Fibroblast of villous mesenchyme (primary cell): ENCODE data around the gene CRTC1. TPM values are rescaled to one million over a fixed set of nuclear protein-coding genes. Genes with fewer than 3 reads are reported as not detected.
A peak's percentile ranks its signal among the peaks of the same experiment; 100 is the strongest.

Experiments
- DNase-seq: peaks from one replicate; pipeline ENCODE4 v3.0.0-alpha.2; 2010; ENCODE audit warnings: low read depth
- H3K4me3 ChIP-seq: 2 replicates; pipeline ENCODE4 v1.5.1; 2011; ENCODE audit warnings: low read depth, mild to moderate bottlenecking, low read length
- total RNA-seq: library from RNA; depleted of rRNA; stranded (reverse); fragments of >200 nt; gene quantifications from 2 replicates; pipeline ENCODE4 v1.2.3, GENCODE V29; 2012
- TF ChIP-seq, protein P1 (sequence below): IDR thresholded peaks from 2 replicates; pipeline ENCODE4 v1.5.1; 2012; ENCODE audit warnings: low read depth, mild to moderate bottlenecking, low read length; ENCODE audit not compliant: insufficient read depth

The CRTC1 gene
- total RNA-seq, 1 donor = 2.2 TPM

DNA sequence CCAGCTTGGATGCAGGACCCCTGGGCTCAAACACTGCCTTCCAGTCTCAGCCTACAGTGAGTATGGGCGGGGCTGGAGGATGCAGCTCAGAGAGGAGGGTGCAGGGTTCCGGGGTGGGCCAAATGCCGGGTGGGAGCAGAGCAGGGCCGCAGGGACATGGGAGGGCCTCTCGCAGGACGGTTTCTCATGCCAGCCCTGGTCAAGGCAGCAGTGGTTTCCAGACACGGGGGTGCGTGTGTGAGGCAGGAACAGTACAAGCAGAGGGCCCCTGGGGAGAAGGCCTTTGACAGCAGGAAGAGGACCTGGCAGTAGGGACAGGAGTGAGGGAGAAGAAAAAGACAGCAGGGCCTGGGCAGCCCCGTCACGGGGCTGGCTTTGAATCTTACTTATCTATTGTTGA lies 34.1 kb downstream of the CRTC1 start:
- TF ChIP-seq, protein P1, sequence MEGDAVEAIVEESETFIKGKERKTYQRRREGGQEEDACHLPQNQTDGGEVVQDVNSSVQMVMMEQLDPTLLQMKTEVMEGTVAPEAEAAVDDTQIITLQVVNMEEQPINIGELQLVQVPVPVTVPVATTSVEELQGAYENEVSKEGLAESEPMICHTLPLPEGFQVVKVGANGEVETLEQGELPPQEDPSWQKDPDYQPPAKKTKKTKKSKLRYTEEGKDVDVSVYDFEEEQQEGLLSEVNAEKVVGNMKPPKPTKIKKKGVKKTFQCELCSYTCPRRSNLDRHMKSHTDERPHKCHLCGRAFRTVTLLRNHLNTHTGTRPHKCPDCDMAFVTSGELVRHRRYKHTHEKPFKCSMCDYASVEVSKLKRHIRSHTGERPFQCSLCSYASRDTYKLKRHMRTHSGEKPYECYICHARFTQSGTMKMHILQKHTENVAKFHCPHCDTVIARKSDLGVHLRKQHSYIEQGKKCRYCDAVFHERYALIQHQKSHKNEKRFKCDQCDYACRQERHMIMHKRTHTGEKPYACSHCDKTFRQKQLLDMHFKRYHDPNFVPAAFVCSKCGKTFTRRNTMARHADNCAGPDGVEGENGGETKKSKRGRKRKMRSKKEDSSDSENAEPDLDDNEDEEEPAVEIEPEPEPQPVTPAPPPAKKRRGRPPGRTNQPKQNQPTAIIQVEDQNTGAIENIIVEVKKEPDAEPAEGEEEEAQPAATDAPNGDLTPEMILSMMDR = no peak
- DNase-seq = no peak
- H3K4me3 ChIP-seq = no peak overlapping the region

DNA sequence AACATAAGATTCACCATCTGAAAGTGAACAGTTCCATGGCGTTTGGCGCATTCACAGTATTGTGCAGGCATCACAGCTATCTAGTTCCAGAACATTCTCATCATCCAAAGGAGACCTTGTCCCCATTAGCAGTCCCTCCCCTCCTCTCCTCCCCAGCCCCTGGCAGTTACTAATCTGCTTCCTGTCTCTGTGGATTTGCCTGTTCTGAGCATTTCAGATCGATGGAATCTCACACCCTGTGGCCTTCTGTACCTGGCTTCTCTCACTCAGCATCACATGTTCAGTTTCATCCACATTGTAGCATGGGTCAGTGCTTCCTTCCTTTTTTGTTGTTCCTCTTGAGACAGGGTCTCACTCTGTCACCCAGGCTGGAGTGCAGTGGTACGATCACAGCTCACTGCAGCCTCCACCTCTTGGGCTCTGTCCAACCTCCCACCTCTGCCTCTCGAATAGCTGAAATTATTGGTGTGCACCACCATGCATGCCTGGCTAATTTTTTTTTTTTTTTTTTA lies 34.6 kb downstream of the CRTC1 start:
- H3K4me3 ChIP-seq = no peak overlapping the region
- TF ChIP-seq, protein P1 = no peak
- DNase-seq = no peak

DNA sequence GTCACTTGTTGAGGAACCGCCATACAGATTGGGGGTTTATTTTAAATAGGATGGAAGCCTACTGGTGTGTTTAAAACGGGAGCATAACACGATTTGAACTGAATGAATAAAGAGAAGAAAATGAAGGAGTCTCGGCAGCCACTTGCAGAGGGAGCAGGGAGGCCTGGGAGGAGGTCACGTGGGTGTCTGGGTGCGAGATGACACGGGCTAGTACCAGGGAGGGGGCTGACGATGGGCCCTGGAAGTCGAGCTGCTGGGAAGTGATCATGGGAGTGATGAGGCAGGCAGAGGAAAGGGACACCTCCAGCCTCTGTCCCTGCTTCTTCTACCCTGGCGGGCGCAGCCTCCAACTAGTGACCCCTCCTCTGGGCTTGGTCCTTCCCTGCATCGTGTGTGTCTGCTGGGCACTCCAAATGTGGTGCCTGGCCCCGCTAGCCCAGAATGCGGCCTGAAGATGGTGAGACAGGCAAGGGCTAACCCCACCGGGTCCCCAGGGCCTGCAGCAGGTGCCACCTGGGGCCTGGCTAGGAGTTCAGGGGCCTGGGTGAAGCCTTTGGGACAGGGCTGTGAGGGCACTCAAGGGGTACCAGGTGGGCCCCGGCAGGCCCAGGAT lies 35.5 kb downstream of the CRTC1 start:
- TF ChIP-seq, protein P1 = no peak
- H3K4me3 ChIP-seq = no peak overlapping the region
- no peak for DNase-seq

DNA sequence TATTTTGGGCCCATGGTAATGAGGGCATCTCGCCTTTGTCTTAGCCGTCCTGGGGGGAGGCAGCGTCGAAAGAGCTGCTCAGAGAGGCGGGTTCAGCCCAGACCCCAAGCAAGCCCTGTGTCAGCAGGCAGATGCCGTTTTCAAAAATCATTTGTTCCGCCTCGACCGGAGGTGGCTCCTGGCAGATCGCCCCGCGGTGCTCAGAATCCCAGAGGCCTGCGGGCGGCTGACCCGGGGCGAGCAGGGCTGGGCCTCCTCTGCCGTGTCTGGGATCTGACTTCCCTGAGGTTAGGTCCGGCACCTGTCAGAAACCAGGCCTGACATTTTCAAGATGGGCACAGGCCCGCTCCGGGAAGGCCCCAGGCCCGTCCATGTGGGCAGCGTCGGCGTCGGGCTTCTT lies 36.1 kb downstream of the CRTC1 start:
- no peak overlapping the region for H3K4me3 ChIP-seq
- no peak for DNase-seq
- TF ChIP-seq, protein P1 = no peak

DNA sequence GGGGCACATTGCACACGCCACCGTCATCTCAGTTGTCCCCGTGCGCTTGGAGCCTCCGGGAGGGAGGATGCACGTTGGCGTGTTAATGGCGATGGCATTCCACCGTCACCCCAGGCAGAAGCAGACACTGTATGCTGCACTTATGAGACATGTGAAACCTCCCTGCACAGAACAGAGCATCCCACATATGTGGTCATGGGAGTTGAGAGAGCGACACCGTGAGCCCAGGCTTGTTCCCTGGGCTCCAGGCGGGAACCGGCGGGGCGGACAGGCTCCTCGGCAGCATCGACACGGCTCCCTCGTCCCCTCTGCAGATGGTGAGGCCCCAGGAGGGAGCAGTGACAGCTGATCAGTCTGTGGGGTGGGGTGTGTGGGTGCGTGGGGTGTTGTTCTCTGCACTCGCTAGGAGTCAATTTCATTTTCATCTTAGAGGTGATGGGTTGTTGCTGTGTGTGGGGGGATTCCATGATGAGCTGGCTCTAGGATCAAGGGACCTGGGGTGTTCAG lies 40.4 kb downstream of the CRTC1 start:
- no peak for DNase-seq
- TF ChIP-seq, protein P1 = no peak
- no peak overlapping the region for H3K4me3 ChIP-seq

DNA sequence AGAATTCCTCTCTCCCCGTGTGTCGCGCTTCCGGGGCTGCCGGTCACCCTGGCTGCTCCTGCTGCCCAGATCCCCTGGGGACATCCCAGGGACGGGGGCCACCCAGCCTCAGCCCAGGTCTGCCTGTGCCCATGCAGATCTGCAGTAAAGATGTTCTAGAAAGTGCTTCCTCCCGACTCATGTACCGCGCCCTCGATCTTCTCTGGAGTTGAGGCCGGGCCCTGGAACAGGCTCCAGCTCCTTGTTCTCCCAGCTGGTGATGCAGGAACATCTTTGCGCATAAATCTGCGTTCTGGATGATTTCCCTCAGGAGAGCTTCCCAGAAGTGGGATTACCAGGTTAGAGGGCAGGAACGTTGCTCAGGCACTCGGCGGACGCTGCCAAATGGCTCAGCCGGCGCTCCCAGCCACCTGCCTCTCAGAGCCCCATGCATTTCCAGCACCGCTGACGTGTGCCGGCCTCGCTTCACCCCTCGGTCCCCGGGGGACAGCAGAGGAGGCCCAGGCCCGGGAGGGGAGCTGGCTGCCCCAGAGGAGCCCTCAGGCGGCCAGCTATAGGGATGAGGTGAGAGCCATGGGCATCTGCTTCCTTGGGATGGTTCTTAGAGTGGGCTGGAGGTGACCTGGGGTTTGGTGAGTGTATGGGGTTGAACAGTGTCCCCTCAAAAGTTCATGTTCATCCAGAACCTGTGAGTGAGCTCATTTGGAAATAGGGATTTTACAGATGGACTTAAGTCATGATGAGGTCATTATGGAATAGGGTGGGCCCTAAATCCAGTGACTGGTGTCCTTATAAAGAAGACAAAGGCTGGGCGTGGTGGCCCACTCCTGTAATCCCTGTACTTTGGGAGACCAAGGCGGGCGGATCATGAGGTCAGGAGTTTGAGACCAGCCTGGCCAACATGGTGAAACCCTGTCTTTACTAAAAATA lies 42.6 kb downstream of the CRTC1 start:
- TF ChIP-seq, protein P1 = no peak
- DNase-seq = peak; percentile 41
- no peak overlapping the region for H3K4me3 ChIP-seq
